ENCODE data around the gene WDR64.
"Not testable (repeated sequence)": the region's sequence is repeated elsewhere in the genome, so short reads cannot be mapped to it uniquely, and the experiment has no call there.

WDR64 gene

GRCh38 chr1:241696815-241697639 lies 44.9 kb downstream of the WDR64 start:
- DNase-seq (ENCODE audit: extremely low spot score, insufficient read length, low read depth) (no peak), FAIRE-seq (no peak)

GRCh38 chr1:241697640-241698018 lies 45.5 kb downstream of the WDR64 start:
- no peak for FAIRE-seq
- no peak for DNase-seq (ENCODE audit: extremely low spot score, insufficient read length, low read depth)

DNA sequence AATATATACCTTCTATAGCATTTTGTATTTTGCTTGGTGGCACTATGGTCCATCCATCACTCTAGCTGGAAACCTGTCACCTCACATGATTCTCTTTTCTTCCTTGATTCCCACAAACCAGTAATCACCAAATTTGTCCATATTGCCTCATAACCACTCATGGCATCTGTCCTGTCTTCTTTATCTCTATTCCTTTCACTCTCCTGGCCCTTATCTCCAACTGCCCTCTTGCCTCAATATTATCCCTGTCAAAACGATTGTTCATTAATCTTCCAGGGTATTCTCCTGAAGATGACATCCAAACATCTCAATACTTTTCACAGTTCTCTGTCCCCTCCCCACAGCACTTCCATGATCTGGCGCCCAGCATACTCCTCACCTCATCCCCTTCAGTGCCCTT lies 46.1 kb downstream of the WDR64 start:
- FAIRE-seq: no peak
- DNase-seq (ENCODE audit: extremely low spot score, insufficient read length, low read depth): no peak

GRCh38 chr1:241701483-241702295 lies 49.6 kb downstream of the WDR64 start:
- FAIRE-seq: no peak

GRCh38 chr1:241702442-241703373 lies 50.6 kb downstream of the WDR64 start:
- DNase-seq (ENCODE audit: extremely low spot score, insufficient read length, low read depth): no peak
- no peak for FAIRE-seq

More at GRCh38 chr1:241701483-241702295, 49.6 kb downstream of the WDR64 start:
- no peak for DNase-seq (ENCODE audit: extremely low spot score, insufficient read length, low read depth)

- FAIRE-seq; DNase-seq (ENCODE audit: extremely low spot score, insufficient read length, low read depth): not testable (repeated sequence)
Observed at GRCh38 chr1:241703739-241704138, 51.7 kb downstream of the WDR64 start.

GRCh38 chr1:241706257-241706656 lies 54.2 kb downstream of the WDR64 start:
- no peak for FAIRE-seq
- DNase-seq (ENCODE audit: extremely low spot score, insufficient read length, low read depth): no peak

DNA sequence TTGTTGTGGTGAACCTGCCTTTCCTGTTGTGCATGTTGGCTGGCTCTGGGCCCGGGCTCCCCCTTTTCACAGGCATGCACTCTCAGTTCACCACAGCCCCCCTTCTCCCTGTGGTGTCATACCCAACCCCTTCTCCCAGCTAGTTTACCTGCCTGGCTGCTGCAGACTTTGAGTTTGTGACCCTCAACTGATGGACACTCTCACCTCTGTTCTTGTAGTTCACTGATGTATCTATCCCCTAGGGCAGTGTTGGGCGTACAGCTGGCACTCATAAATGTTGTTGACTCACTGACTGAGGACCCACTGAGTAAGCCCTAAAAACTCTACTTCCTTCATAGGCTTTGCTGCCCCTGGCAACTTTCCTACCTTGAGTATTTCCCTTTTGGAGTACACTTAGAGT lies 54.9 kb downstream of the WDR64 start:
- FAIRE-seq: no peak
- DNase-seq (ENCODE audit: extremely low spot score, insufficient read length, low read depth): no peak

DNA sequence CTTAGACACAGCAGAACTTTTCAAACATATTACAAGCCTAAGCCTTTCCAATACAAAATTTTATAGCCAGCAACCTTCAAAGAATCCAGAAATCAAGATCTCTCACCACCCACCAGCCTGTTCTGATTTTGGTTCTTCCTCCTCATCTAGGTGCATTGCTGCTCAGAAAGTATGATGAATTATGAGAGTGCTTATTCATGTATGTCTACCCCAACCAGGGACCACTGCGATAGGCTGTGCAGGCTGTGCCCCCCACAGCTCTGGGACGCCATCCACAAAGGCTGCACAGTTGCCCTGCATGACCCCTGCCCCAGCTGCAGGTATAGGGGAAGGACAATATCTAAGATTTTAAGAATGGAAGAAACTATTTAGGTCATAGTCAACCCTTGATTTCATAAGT lies 55.4 kb downstream of the WDR64 start:
- no peak for FAIRE-seq
- no peak for DNase-seq (ENCODE audit: extremely low spot score, insufficient read length, low read depth)

- FAIRE-seq: no peak
- DNase-seq (ENCODE audit: extremely low spot score, insufficient read length, low read depth): no peak
Observed at GRCh38 chr1:241711326-241711725, 59.2 kb downstream of the WDR64 start.

DNA sequence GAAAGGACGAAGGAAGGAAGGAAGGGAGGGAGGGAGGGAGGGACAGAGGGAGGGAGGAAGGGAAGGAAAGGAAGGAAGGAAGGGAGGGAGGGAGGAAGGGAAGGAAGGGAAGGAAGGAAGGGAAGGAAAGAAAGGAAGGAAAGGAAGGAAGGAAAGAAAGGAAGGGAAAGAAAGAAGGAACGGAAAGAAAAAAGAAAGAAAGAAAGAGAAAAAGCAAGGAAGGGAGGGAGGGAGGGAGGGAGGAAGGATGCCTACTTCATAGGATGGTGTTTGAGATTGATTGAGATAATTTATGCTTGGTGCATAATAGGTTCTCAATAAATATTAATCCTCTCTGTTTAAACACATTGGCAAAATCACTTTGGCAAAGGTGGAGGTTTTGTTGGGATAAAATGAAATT lies 61.2 kb downstream of the WDR64 start:
- DNase-seq (ENCODE audit: extremely low spot score, insufficient read length, low read depth): no peak
- no peak for FAIRE-seq

GRCh38 chr1:241714321-241715218 lies 62.5 kb downstream of the WDR64 start:
- no peak for DNase-seq (ENCODE audit: extremely low spot score, insufficient read length, low read depth)
- no peak for FAIRE-seq

- no peak for FAIRE-seq
- no peak for DNase-seq (ENCODE audit: extremely low spot score, insufficient read length, low read depth)
Observed at GRCh38 chr1:241715435-241715834, 63.4 kb downstream of the WDR64 start.

- FAIRE-seq: no peak
Observed at GRCh38 chr1:241715956-241716355, 63.9 kb downstream of the WDR64 start.

GRCh38 chr1:241716915-241717656 lies 65.0 kb downstream of the WDR64 start:
- DNase-seq (ENCODE audit: extremely low spot score, insufficient read length, low read depth) (no peak), FAIRE-seq (no peak)

More at GRCh38 chr1:241715956-241716355, 63.9 kb downstream of the WDR64 start:
- no peak for DNase-seq (ENCODE audit: extremely low spot score, insufficient read length, low read depth)

GRCh38 chr1:241717975-241718374 lies 65.9 kb downstream of the WDR64 start:
- FAIRE-seq: no peak

DNA sequence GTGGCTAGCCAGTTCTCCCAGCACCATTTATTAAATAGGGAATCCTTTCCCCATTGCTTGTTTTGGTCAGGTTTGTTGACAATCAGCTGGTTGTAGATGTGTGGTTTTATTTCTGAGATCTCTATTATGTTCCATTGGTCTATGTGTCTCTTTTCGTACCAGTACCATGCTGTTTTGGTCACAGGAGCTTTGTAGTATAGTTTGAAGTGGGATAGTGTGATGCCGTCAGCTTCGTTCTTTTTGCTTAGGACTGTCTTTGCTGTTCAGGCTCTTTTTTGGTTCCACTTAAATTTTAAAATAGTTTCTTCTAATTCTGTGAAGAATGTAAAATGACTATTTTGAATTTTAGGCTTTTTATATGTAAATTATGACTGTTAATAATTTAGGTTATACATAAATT lies 68.9 kb downstream of the WDR64 start:
- FAIRE-seq: no peak
- no peak for DNase-seq (ENCODE audit: extremely low spot score, insufficient read length, low read depth)

More at GRCh38 chr1:241717975-241718374, 65.9 kb downstream of the WDR64 start:
- DNase-seq (ENCODE audit: extremely low spot score, insufficient read length, low read depth): no peak

- DNase-seq (ENCODE audit: extremely low spot score, insufficient read length, low read depth) (no peak), FAIRE-seq (no peak)
Observed at GRCh38 chr1:241722947-241723346, 70.9 kb downstream of the WDR64 start.
